NCI-H226 (cell line): ENCODE results near the gene CNMD.
"Not testable (repeated sequence)": the region's sequence is repeated elsewhere in the genome, so short reads cannot be mapped to it uniquely, and the experiment has no call there.

ENCODE experiments used
- DNase-seq: peaks from one replicate; pipeline ENCODE4 v3.0.0-alpha.2; 2015

The CNMD gene

DNA sequence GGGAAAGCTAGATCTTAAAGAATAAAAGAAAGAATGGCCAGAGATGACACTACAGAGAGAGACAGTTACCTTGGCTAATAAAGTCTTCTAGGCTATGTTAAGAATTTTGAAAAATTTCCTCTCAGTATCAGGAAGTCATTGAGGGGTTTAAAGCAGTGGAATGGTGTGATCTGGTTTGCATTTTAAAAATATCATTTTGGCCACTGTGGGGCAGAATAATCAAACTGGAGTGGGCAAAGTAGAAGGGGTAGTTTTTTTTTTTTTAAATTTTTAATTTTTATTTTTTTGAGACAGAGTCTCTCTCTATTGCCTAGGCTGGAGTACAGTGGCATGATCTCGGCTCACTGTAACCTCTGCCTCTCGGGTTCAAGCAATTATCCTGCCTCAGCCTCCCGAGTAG, 4.4 kb upstream of the CNMD start:
- DNase-seq, result no peak

- no peak for DNase-seq
Measured at GRCh38 chr13:52743569-52743968, 3.9 kb upstream of the CNMD start.

DNA sequence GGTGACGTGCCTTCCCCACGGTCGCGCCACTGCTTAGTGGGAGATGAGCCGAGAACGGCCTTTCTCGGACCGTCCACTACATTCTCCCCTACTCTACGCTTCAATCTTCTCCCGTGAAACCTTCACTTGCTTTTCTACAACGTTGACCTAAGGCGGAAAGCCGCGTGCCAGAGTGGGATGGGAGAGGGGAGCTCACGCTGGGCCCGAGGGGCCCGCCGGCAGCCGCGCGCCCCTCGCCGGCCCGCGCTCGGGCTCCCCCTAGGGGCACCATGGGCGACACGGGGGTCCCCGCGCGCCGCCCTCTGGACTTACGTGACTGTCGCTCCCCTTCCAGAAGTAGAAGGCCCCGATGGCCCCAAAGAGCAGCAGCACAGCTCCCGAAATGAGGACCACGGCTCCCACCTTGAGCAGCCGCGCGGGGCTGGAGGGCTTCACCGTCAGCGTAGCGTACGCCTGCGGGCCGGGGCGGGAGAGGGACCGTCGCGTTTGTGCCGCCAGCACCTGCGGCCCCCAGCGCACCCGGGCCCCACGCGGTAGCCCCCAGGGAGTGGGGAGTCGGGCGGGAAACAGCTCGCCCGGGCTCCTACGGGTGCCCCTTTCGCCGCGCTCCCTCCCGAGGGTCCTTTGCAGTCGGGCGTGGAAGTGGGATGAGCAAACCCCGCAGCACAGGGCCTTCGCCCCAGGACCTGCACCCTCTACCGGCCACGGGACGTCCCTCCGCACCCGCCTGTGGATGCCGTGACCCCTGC, 727 bp downstream of the CNMD start:
- DNase-seq, result no peak

DNA sequence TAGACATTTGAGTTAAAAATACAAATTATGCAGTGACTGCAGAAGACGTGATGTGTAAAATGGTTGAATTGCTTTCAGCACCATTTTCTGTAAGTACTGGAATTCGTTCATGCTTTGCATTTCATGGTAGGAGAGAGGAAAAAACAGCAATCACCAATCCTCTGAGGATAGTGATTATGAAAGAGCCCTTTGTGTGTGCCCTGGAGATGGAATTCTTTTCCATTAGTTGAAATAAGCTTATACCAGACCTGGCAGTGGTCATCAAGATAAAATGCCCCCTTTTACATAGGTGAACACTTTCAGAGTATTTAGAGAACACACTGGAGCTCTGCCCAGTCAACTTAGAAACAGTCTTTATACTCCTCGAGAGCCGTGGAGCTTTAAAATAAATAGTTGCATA, 1.7 kb downstream of the CNMD start:
- DNase-seq, result no peak

DNA sequence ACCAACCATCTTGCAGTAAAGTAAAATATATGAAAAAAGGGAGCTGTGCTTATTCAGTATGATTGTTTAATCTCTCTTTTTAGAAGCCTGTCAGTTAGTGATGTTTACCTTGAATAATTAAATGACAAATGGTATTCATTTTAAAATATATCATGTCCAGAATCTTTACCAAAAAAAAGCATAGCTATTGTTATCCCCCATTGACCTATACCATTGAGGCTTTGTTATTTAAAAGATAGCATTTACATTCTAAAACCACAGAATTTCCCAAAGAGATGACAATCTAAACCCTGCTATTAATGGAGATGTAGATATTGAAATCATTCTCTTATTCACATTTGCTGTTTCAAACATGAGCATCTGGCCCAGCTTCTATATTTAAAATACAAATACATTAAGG, 2.2 kb downstream of the CNMD start:
- DNase-seq, result no peak

DNA sequence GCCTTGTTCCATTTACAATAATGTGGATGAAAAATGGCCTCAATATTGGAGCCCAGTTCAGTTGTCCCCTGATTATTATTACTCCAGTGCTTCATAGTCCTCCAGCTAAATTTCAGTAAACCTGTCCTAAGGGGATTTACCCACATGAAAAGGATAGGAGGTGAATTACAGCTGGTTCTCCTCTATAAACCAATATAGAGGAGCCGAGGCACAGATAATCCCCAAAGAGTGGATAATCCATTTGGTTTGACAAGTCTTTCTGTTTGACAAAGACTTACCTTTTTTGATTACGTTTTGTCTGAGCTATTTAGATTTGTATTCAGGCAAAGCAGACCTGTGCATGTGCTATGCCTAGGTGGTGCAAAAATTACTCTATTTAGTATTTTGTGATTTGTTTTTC, 2.7 kb downstream of the CNMD start:
- DNase-seq, result no peak

DNA sequence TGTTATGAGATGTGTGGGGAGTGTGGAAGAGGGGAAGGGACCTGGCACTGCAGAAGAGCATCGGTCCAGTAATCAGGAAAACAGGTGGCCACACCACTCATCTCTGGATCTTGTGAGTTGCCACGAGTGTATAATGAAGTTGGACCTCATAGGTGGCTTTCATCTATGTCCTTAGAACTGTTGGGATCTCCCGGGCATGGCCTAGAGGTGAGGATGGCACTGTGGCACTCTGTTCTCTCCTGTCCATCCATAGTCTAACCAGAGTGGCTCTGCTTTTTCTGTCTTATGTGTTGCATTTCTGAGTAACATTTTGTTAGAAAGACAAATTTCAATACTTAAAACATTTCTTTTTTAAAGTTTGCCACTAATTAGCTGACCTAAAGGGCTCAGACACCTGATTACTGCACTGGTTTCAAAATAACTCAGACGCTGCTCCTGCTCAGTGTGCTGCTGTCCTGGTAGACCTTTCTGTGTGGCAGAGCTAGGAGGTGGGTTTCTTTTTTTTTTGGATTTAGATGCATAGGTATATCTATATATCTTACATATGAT, 5.5 kb downstream of the CNMD start:
- no peak for DNase-seq

DNA sequence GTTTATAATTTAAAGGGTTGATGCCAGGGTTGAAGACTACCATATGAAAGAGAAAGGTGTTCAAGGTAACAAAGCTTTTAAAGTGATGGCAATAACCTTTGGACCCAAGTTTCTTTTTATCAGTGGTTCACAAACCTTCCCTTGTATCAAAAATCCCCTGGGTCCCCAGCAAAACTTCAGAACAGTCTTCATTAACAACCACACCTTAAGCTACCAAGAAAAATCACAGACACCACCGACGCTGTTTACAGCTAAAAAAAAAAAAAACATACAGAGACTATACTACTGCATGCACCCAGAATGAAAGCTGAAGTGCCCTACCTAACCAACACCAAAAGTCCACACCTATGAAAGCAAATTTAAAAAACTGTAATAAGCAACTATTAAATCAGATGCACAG, 13.4 kb downstream of the CNMD start:
- DNase-seq, result no peak

DNA sequence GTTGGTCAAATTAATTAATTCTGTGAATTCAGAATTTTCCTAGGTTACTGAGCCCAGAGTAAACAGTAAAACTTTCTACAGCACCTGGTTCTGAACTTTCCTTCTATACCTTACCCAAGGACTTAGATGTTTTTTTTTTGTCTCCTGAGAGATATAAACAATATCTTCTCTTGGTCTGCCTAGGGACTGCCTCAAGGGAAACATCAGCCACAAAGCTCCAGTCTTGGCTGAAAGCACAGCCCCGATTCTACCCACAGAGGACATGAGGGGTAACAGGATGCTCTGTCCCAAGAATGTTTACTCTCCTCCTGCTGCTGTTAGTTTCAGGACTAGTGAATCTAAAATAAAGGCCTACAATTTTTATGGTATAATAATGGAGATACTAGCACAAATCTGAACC, 14.3 kb downstream of the CNMD start:
- no peak for DNase-seq

DNA sequence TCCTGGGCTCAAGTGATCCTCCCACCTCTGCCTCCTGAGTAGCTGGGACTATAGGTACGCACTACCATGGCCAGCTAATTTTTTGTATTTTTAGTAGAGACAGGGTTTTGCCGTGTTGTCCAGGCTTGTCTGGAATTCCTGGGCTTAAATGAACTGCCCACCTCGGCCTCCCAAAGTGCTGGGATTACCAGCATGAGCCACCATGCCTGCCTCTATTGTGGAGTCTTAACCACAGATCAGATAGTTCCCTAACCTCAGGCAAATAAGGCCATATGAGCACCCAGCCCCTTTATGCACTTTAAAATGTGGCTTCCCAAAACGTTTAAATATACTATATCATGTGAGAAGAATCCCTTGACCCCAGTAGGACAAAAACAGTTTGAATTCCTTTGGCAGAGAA, 16.4 kb downstream of the CNMD start:
- DNase-seq, result no peak

DNA sequence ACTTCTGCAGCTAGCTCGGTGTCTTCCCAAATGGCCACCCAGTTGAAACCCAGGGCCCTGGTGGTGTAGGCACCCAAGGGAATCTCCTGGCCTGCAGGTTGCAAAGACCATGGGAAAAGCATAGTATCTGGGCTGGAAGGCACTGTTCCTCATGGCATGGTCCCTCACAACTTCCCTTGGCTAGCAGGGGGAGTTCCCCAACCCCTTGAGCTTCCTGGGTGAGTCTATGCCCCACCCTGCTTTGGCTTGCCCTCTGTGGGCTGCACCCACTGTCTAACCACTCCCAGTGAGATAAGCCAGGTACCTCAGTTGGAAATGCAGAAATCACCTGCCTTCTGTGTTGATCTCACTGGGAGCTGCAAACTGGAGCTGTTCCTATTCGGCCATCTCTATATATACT, 18.3 kb downstream of the CNMD start:
- not testable (repeated sequence) for DNase-seq

GRCh38 chr13:52720904-52721303, 18.7 kb downstream of the CNMD start:
- not testable (repeated sequence) for DNase-seq

DNA sequence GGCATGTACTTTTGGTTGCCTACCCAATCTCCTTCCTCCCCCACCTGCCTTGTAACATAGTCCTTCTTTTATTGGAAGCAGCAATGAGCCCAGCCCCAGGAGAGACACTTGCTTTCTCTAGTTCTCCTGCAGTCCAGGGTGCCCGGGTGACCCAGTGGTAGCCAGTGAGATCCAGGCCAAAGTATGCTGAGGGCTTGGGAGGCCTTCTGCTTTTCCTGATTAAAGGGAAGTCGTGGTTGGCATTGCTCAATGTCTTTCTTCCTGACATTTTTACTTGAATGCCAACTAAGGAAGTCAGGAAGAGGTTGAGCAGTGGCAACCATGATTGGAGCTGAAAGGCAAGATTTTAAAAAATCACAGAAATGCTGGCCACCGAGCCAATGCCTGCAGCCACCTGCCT, 25.7 kb downstream of the CNMD start:
- no peak for DNase-seq

- no peak for DNase-seq
Measured at GRCh38 chr13:52712385-52712784, 27.2 kb downstream of the CNMD start.

DNA sequence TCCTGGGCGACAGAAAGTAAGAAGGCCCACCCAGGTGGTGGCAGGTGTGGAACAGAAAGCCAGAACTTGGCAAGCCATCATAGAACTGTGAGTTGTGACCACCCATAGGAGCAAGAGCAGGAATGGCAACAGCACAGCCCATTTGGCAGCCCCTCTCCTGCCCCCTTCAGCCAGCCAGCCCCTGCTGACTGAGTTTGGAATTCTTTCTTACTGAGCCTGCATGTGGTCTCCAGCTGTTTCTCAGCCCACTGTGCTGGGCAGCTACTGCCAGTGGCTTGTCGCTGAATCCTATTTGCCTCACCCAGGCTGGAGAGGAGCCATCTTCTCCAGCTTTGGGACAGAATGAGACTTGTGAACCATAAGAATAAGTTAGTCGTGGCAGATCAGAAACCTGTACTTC, 28.3 kb downstream of the CNMD start:
- no peak for DNase-seq

DNA sequence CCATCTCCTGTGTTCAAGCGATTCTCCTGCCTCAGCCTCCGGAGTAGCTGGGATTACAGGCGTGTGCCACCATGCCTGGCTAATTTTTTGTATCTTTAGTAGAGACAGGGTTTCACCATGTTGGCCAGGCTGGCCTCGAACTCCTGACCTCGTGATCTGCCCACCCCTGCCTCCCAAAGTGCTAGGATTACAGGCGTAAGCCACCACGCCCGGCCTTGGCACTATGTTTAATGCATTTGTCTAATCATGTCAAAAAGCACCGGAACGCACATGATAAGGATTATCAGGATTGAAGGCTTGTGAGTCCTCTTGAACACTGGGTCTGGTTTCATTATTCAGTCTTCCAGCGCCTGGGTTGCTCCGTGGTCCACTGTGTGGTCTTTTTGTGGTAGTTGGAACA, 31.4 kb downstream of the CNMD start:
- DNase-seq, result not testable (repeated sequence)

- no peak for DNase-seq
Measured at GRCh38 chr13:52707375-52707774, 32.2 kb downstream of the CNMD start.

- no peak for DNase-seq
Measured at GRCh38 chr13:52706081-52706480, 33.5 kb downstream of the CNMD start.

DNA sequence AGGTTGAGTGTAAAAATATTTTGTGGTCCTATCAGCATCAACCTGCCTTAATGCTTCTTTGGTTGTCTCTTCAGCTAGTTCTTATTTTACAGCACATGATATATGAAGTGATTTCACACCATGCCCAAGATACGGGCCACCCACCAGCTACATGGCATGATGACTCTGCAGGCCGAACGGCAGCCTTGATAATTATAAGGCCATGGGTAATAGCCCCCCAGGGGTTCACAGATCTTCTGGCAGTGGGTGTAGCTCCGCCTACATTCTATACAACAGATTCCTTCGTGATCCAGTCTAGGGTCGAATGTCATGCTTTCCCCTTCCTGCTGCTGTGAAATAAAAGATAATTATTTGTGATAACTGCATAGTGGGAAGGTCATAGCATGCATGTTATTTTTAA, 36.1 kb downstream of the CNMD start:
- no peak for DNase-seq

DNA sequence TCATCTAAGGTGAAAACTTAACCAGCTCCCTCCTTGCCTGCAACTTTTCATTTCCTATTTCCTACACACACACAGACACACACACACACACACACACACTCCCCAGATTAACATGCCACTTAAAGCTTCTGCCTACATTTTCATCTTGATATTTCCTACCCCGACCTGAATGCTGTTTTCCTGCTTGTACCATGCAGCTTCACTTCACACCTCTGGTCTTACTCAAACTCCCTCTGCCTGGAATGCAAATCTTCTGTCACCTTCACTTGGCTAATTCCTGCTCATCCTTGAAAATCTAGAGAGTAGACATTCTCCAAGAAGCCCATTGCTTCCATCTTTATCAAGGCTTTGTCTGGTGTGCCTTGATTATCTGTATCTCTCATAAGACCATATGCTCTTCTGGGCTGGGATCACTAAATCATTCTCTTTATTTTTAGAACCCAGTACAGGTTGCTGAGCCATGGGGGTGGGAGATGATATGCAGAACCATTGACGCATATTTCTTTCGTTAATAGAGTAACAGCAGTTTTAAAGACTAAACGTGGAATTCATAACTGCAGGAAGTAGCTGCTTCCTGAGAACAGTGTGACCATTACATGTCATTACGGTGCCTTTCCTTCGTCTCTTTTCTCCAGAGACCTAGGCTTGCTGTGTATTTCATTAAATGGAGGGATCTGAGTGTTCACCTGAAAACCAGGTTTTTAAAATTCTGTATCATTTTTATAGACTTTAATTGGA, 37.7 kb downstream of the CNMD start:
- DNase-seq, result no peak

DNA sequence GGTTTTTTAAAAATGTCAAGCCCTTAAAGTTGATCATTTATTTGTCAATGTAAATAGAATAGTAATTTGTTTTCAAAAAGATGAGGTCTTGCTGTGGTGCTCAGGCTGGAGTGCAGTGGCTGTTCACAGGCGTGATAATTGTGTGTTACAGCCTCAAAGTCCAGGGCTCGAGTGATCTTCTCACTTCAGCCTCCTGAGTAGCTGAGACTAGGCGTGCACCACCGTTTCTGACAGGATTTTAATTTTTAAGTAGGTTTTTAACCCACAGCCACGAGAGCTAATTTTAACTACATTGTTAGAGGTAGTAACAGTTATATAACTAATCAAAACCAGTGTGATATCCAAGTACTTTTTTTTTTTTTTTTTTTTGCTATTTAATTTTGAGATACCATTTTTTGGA, 43.1 kb downstream of the CNMD start:
- no peak for DNase-seq

DNA sequence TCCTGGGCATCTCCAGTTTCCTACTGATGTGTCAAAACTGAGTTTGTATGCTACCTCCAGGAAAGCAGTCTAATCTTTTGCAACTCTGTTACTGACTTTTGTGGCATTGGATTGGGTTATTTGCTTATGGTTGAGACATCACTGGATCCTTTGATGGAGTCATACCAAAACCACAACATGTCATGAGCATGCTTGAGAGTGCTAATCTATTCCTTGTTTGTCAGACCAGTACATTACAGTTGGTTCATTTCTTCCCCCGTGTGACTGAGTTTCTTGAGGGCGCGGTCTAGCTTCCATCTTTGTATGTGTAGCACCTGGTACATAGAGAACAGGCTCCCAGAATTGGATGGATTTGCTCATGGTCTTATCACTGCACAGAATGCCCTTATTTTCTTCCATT, 43.8 kb downstream of the CNMD start:
- peak; percentile 5 for DNase-seq

GRCh38 chr13:52686376-52686775, 53.2 kb downstream of the CNMD start:
- DNase-seq, result no peak

DNA sequence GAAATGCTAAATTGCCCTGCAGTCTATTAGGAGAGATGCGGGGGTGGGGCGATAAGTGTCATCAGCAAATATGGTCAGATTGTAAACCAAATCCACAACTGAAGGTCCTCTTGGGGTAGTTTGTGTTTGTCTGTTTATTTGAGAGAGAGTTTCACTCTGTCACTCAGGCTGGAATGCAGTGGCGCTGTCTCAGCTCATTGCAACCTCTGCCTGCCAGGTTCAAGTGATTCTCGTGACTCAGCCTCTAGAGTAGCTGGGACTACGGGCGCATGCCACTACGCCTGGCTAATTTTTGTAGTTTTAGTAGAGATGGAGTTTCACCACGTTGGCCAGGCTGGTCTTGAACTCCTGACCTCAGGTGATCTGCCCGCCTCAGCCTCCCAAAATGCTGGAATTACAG, 53.8 kb downstream of the CNMD start:
- not testable (repeated sequence) for DNase-seq

GRCh38 chr13:52677823-52678222, 61.8 kb downstream of the CNMD start:
- no peak for DNase-seq
